ENCODE data around the gene NRSN2.
A peak's percentile ranks its signal among the peaks of the same experiment; 100 is the strongest.

NRSN2 gene

DNA sequence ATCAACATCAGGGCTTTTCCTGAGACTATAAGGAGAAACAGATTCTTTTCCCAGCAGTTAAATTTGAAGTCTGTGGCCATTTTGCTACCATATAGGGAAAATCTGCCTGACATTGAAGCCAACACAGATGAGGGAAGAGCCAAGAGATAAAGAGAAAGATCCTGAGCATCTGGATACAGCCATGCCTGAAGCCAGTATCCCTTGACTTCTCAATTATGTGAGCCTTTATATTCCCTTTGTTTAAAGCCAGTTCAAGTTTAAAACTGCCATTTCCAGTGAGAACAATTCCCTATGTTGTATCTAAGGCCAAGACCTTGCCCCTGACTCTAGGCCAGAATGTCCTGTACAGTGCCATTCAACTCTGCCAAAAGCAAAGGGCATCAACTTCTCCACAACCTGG is 3.8 kb upstream of the NRSN2 start:
- CTCF ChIA-PET = interaction anchor here (1.9 to 5.6 kb wide), 3 partner anchors 10 to 13 kb away, joined by 7 to 44 read pairs (median 7); no protein-coding TSS in a partner anchor
- POLR2A ChIA-PET = no interaction called here

DNA sequence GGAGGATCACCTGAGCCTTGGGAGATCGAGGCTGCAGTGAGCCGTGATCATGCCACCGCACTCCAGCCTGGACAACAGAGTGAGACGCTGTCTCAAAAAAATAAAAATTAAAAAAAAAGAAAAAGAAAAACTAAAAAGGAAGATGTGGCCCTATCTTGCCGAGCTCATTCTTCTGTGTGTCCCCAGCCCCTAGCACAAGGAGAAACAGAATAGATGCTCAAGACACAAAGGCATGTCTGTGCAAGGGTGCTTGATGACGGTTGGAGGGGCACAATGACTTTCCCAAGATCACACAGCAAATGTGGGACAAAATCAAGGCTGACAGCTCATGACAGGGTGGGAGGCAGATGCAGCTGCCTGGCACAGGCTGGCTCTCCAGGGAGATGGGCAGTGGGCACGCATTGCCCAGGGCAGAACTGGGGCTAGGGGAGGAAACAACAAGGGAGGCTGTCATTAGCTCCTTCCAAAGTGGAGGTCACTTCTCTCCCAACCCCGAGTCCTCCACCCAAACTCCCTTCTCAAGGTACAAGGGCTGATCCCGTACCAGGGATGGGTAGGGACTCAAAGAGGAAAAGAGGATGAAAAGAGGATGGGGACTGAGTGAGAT is 775 bp upstream of the NRSN2 start:
- TF ChIP-seq, protein P1, sequence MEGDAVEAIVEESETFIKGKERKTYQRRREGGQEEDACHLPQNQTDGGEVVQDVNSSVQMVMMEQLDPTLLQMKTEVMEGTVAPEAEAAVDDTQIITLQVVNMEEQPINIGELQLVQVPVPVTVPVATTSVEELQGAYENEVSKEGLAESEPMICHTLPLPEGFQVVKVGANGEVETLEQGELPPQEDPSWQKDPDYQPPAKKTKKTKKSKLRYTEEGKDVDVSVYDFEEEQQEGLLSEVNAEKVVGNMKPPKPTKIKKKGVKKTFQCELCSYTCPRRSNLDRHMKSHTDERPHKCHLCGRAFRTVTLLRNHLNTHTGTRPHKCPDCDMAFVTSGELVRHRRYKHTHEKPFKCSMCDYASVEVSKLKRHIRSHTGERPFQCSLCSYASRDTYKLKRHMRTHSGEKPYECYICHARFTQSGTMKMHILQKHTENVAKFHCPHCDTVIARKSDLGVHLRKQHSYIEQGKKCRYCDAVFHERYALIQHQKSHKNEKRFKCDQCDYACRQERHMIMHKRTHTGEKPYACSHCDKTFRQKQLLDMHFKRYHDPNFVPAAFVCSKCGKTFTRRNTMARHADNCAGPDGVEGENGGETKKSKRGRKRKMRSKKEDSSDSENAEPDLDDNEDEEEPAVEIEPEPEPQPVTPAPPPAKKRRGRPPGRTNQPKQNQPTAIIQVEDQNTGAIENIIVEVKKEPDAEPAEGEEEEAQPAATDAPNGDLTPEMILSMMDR (IDR thresholded peaks at IDR 0.05; ENCODE audit: control extremely low read depth, extremely low read depth, low read depth, missing control alignments) = no peak
- ChIA-PET POLR2A (no interaction called here), CTCF (interaction anchor here (1.4 to 4.6 kb wide), 3 partner anchors 8 to 130 kb away, joined by 3 to 83 read pairs (median 28); no protein-coding TSS in a partner anchor)
- no peak for DNase-seq (ENCODE audit: extremely low spot score)

More for the DNA sequence above, 3.8 kb upstream of the NRSN2 start:
- no peak for DNase-seq (ENCODE audit: extremely low spot score)
- TF ChIP-seq, protein P1 (IDR thresholded peaks at IDR 0.05; ENCODE audit: control extremely low read depth, extremely low read depth, low read depth, missing control alignments) = no peak

DNA sequence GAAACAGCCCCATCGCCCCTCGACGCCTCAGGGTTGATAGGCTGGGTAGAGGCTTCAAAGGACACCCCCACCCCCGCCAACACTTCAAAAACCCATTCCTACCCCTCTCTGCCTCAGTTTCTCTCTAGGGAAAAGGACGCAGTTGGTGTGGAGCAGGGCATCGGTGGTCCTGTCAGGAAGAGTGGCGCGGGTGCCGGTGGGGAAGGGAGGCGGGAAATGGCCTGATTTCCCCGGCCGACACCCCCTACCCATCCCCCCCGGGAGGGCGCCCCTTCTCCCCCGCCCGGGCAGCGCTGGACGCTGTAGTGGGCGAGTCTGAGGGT is 367 bp downstream of the NRSN2 start:
- TF ChIP-seq, protein P1 (IDR thresholded peaks at IDR 0.05; ENCODE audit: control extremely low read depth, extremely low read depth, low read depth, missing control alignments) = no peak
- ChIA-PET POLR2A (interaction anchor here (0.6 kb wide), 1 partner anchor 26 kb away, joined by 3 read pairs; no protein-coding TSS in a partner anchor), CTCF (interaction anchor here (1.0 to 4.6 kb wide), 2 partner anchors 16 to 161 kb away, joined by 3 to 83 read pairs; no protein-coding TSS in a partner anchor)
- no peak for DNase-seq (ENCODE audit: extremely low spot score)

DNA sequence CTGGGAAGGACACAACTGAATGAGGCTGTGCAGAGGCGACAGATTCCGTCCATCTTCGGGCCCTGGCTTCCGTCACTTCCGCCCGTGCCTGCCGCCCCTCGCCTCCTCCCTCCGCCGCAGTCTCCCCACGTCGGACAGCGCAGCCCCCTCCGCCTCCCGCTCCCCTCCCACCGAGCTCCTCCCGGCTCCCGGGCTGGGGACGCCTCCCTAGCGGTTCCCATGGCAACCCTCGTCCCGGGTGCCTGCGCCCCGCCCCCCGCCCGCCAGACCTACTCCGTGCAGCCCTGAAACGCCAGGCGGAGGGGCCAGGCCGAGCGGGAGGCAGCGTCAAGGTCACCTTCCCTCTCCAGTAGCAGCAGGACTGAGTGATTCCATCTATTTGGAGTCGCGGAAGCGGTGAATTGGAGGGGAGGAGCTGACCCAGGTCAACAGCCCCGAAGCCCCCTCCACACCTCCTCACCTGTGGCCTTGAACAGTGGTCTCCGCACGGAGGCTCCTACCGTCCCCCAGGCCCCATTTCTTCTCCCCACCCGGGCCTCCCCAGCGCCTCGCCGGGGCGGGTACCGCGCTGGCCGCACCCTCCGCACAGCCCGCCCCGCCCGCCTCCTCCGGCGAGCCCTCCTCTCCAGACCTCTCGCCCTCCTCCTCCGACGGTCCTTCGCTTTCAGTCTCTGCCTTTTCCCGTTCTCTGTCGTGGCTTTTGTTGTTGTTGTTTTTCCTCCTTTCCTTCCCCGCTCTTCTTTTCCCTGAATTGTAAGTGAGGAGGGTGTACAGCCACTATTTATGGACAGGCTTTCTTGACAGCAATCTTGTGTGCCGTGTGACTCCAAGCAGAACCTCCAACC is 951 bp downstream of the NRSN2 start:
- POLR2A ChIA-PET = interaction anchor here (0.6 kb wide), 1 partner anchor 26 kb away, joined by 3 read pairs; no protein-coding TSS in a partner anchor
- peak; percentile 96 for DNase-seq (ENCODE audit: extremely low spot score)
- CTCF ChIA-PET = interaction anchor here (1.0 to 4.6 kb wide), 2 partner anchors 16 to 160 kb away, joined by 3 to 83 read pairs; no protein-coding TSS in a partner anchor
- TF ChIP-seq, protein P1 (IDR thresholded peaks at IDR 0.05; ENCODE audit: control extremely low read depth, extremely low read depth, low read depth, missing control alignments) = peak; percentile 1

DNA sequence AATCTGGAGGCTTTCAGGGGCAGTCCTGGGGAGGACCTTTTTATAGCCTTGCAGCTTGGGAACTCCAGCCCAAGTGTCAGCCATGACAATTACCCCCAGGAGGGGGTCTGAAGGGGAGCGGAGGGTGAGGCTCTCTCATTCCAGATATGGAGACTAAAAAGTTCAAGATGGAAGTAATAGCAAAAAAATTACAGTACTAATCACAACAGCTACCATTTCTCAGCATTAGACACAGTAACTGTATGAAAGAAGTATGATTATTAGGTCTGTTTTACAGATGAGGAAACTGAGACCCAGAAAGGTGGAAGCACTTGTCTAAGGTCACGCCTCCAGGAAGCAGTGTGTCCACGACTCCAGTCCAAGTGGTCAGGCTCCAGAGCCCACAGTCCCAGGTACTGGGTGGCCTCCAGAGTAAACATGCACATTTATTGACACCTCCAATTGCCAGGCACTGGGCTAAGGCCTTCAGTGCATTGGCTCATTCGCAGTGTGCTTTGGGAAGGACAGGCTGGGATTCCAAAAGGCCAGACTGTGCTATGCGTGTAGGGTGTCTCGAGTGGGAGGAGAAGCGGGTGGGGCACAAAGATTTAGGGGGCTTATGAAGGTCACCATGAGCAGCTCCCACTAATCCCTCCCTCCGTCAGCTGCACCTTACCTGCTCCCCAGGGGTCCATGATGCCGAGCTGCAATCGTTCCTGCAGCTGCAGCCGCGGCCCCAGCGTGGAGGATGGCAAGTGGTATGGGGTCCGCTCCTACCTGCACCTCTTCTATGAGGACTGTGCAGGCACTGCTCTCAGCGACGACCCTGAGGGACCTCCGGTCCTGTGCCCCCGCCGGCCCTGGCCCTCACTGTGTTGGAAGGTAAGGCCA is 2.3 kb downstream of the NRSN2 start:
- CTCF ChIA-PET = interaction anchor here (1.5 kb wide), 1 partner anchor 13 kb away, joined by 3 read pairs; no protein-coding TSS in a partner anchor
- TF ChIP-seq, protein P1 (IDR thresholded peaks at IDR 0.05; ENCODE audit: control extremely low read depth, extremely low read depth, low read depth, missing control alignments) = no peak
- no peak for DNase-seq (ENCODE audit: extremely low spot score)
- POLR2A ChIA-PET = no interaction called here

DNA sequence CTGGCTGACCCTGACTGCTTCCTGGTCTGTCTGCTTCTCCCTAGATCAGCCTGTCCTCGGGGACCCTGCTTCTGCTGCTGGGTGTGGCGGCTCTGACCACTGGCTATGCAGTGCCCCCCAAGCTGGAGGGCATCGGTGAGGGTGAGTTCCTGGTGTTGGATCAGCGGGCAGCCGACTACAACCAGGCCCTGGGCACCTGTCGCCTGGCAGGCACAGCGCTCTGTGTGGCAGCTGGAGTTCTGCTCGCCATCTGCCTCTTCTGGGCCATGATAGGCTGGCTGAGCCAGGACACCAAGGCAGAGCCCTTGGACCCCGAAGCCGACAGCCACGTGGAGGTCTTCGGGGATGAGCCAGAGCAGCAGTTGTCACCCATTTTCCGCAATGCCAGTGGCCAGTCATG is 6.3 kb downstream of the NRSN2 start:
- CTCF ChIA-PET = interaction anchor here (0.7 to 7.3 kb wide), 13 partner anchors 8 to 384 kb away, joined by 3 to 79 read pairs (median 7); no protein-coding TSS in a partner anchor
- DNase-seq (ENCODE audit: extremely low spot score) = no peak
- TF ChIP-seq, protein P1 (IDR thresholded peaks at IDR 0.05; ENCODE audit: control extremely low read depth, extremely low read depth, low read depth, missing control alignments) = no peak
- POLR2A ChIA-PET = no interaction called here
